Upper lobe of left lung (tissue), 4 donors: ENCODE data around the gene CHAT.

Source experiments
- POLR2AphosphoS5 ChIP-seq, 2 donors: sonication (generic); formaldehyde crosslinking; IDR thresholded peaks; one replicate each; pipeline ENCODE4 v1.5.1; 2017; ENCODE audit warnings: antibody characterized with exemption in 2 of 2
- TF ChIP-seq, protein P1 (sequence below), 6 experiments: fragments of 450-650 bp in 4 of 6; fragments of 200-600 bp in 2 of 6; sonication (generic) in 2 of 6; IDR thresholded peaks; one replicate each; pipeline ENCODE4 v1.5.1; 2016 to 2019; ENCODE audit warnings: antibody characterized with exemption in 6 of 6

- TF ChIP-seq, protein P1, sequence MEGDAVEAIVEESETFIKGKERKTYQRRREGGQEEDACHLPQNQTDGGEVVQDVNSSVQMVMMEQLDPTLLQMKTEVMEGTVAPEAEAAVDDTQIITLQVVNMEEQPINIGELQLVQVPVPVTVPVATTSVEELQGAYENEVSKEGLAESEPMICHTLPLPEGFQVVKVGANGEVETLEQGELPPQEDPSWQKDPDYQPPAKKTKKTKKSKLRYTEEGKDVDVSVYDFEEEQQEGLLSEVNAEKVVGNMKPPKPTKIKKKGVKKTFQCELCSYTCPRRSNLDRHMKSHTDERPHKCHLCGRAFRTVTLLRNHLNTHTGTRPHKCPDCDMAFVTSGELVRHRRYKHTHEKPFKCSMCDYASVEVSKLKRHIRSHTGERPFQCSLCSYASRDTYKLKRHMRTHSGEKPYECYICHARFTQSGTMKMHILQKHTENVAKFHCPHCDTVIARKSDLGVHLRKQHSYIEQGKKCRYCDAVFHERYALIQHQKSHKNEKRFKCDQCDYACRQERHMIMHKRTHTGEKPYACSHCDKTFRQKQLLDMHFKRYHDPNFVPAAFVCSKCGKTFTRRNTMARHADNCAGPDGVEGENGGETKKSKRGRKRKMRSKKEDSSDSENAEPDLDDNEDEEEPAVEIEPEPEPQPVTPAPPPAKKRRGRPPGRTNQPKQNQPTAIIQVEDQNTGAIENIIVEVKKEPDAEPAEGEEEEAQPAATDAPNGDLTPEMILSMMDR (IDR thresholded peaks at IDR 0.05), result no peak
- TF ChIP-seq POLR2AphosphoS5 (IDR thresholded peaks at IDR 0.05), result no peak
Observed at GRCh38 chr10:49652421-49653272, 38.8 kb downstream of the CHAT start.
